Colonic mucosa (tissue), 4 donors: ENCODE measurements around the gene RBM20. TPM values are rescaled to one million over a fixed set of nuclear protein-coding genes. Genes with fewer than 3 reads are reported as not detected.

Experiments used
- DNase-seq: peaks from one replicate; pipeline ENCODE4 v3.0.0-alpha.2; 2020
- H3K27ac ChIP-seq: fragments of 200-600 bp; one replicate; pipeline ENCODE4 v1.8.0; 2021
- H3K27me3 ChIP-seq: fragments of 200-600 bp; one replicate; pipeline ENCODE4 v1.8.0; 2021
- H3K36me3 ChIP-seq: fragments of 200-600 bp; one replicate; pipeline ENCODE4 v1.8.0; 2021
- H3K4me1 ChIP-seq: fragments of 200-600 bp; one replicate; pipeline ENCODE4 v1.8.0; 2021; ENCODE audit warnings: mild to moderate bottlenecking
- H3K4me3 ChIP-seq: fragments of 200-600 bp; one replicate; pipeline ENCODE4 v1.8.0; 2021
- H3K9ac ChIP-seq, 2 donors: one replicate each; pipeline ENCODE4 v1.7.0; 2013; ENCODE audit warnings: control low read depth in 2 of 2, low read depth in 2 of 2, low read length in 2 of 2
- H3K9me3 ChIP-seq: fragments of 200-600 bp; one replicate; pipeline ENCODE4 v1.8.0; 2021
- CTCF ChIP-seq: fragments of 200-600 bp; IDR thresholded peaks from one replicate; pipeline ENCODE4 v1.8.0; 2022; ENCODE audit warnings: antibody characterized with exemption, mild to moderate bottlenecking
- intact Hi-C: fragments of 100-400 bp; cut with DNase I; formaldehyde crosslinking; loops from one replicate; pipeline ENCODE4 v1.14.1; 2022
- total RNA-seq, 2 donors: library from RNA; stranded (reverse); fragmentation: NEBNext Ultra II Directional in 1 of 2; extraction: Animal tissue kit (Norgen Biotek cat#: 25700) in 1 of 2; gene quantifications; one replicate each; pipeline ENCODE4 v1.2.1, GENCODE V29; 2021
- donor health status: healthy.
- donor health status: DM: no; HTN: no; CAD: no.
- donor health status: DM: no; HTN: no; CAD: no.

Gene RBM20
- total RNA-seq, 2 donors from 2014 or later, result 0.49 to 0.80 TPM

DNA sequence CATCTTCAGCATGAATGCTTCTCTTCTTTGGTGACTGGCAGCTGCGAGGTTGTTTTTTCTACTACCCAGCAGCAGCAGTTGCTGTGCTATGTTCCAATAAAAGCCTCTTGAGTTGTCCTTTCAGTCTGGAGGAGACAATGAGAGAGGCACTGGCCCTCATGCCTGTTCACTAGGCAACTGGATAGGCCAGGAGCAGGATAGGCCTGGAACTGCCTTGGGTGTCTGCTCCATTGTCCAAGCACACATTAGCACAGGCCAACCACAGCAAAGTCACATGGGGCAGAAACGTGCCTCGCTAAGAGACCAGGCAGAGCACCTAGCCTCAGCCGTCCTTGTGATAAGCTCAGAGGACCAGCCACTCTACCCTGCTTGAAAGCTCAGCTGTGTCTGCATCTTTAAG lies 150.7 kb downstream of the RBM20 start:
- Histone ChIP-seq H3K27me3 (no peaks in the 10 kb centered on the region), H3K9me3 (no peaks in the 10 kb centered on the region), H3K4me1 (no peaks in the 10 kb centered on the region), H3K27ac (no peak overlapping the region), H3K36me3 (no peaks in the 10 kb centered on the region), H3K4me3 (no peak overlapping the region), H3K9ac (no peak overlapping the region)
- no peak for DNase-seq
- no peak for TF ChIP-seq CTCF
- intact Hi-C loops, result no loop called here

GRCh38 chr10:110797416-110797815 lies 153.3 kb downstream of the RBM20 start:
- Histone ChIP-seq H3K4me1 (no peaks in the 10 kb centered on the region), H3K27ac (no peak overlapping the region), H3K9me3 (no peaks in the 10 kb centered on the region), H3K4me3 (no peak overlapping the region), H3K36me3 (no peaks in the 10 kb centered on the region), H3K9ac (no peak overlapping the region), H3K27me3 (no peaks in the 10 kb centered on the region)
- intact Hi-C loops, result no loop called here
- DNase-seq, result no peak
- TF ChIP-seq CTCF, result no peak

- no peak overlapping the region for H3K9ac ChIP-seq
- no peak overlapping the region for H3K4me3 ChIP-seq
- H3K27me3 ChIP-seq, result no peaks in the 10 kb centered on the region
- no peak for TF ChIP-seq CTCF
- DNase-seq, result no peak
- H3K27ac ChIP-seq, result no peak overlapping the region
- no peaks in the 10 kb centered on the region for H3K9me3 ChIP-seq
- peaks cover 2% of the 10 kb centered on the region for H3K4me1 ChIP-seq
- intact Hi-C loops, result no loop called here
- no peaks in the 10 kb centered on the region for H3K36me3 ChIP-seq
Observed at GRCh38 chr10:110798340-110798739, 154.2 kb downstream of the RBM20 start.

GRCh38 chr10:110802090-110802489 lies 158.0 kb downstream of the RBM20 start:
- H3K4me1 ChIP-seq, result peaks cover 5% of the 10 kb centered on the region
- no peak overlapping the region for H3K9ac ChIP-seq
- no peaks in the 10 kb centered on the region for H3K27me3 ChIP-seq
- no peaks in the 10 kb centered on the region for H3K9me3 ChIP-seq
- intact Hi-C loops, result loop anchor here (5.0 kb wide), 1 partner anchor 90 kb away; no protein-coding TSS in a partner anchor
- no peaks in the 10 kb centered on the region for H3K36me3 ChIP-seq
- no peak overlapping the region for H3K4me3 ChIP-seq
- TF ChIP-seq CTCF, result no peak
- H3K27ac ChIP-seq, result peak overlapping the region; percentile 26
- DNase-seq, result no peak

DNA sequence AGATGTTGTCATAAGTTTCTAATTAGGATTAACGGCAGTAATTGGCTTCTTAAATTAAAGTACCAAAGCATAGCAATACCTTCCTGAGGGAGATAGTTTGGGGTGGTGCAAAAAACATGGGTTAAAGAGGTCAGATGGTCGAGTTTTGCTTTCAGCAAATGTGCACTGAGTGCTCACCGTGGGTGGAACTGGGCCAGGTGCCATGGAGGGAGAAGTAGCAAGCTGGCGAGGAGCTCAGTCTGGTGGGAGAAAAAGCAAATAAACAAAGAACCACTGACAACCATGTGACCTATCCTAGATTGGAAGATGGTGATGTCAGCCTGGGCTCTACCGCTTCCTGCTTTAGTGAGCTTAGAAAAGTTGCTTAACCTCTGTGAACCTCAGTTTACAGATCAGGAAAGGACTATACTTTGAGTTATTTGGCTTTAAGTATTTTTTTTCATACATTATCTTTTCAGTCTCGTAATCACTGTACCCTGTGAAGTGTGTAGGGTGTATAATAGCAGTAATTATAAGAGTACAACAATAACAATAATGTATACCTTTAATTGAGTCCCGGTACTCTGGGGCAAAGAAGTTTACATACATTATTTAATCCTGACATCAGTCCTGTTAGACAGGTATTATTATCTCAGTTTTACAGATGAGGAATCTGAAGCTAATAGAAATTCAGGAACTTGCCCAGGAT lies 158.6 kb downstream of the RBM20 start:
- no peak overlapping the region for H3K9ac ChIP-seq

More for the DNA sequence above, 158.6 kb downstream of the RBM20 start:
- TF ChIP-seq CTCF, result no peak
- Histone ChIP-seq H3K27me3 (no peaks in the 10 kb centered on the region), H3K4me1 (peaks cover 5% of the 10 kb centered on the region), H3K36me3 (no peaks in the 10 kb centered on the region), H3K9me3 (no peaks in the 10 kb centered on the region), H3K27ac (peak overlapping the region; percentile 26), H3K4me3 (no peak overlapping the region)
- intact Hi-C loops, result loop anchor here (5.0 kb wide), 1 partner anchor 90 kb away; no protein-coding TSS in a partner anchor
- DNase-seq, result peak; percentile 78
